Activated naive CD4-positive, alpha-beta T cell treated with Interleukin-2 at 50 U/mL for 16 hours (primary cell): ENCODE data around the gene EPX.

Source experiments
- DNase-seq: peaks from one replicate; pipeline ENCODE4 v3.0.0-alpha.2; 2020

The EPX gene

GRCh38 chr17:58231641-58232040 lies 39.1 kb downstream of the EPX start:
- DNase-seq: no peak

DNA sequence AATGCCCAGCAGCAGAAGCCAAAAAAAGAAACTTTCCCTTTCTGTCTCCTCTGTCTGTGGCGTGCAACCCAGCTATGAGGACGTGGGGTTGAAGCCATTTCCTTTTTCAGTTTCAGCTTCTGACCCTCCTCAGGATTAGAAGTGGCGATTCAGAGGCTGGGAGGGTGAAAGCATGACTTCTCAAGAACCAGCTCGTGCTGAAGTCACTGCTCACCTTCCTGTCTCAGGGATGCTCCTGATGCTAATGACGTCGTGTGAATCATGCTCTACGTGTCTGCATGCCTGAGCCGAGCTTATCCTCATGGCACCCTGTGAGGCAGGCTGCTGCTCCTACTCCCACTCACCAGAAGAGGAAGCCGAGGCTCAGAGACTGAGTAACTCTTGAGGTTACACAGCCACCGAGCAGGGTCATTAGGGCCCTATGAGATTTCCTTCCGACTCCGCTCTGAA lies 40.2 kb downstream of the EPX start:
- DNase-seq: no peak

GRCh38 chr17:58233543-58233942 lies 41.0 kb downstream of the EPX start:
- DNase-seq: no peak

- DNase-seq: no peak
Observed at GRCh38 chr17:58234512-58234911, 42.0 kb downstream of the EPX start.

- DNase-seq: no peak
Observed at GRCh38 chr17:58235821-58236220, 43.3 kb downstream of the EPX start.

- DNase-seq: no peak
Observed at GRCh38 chr17:58236394-58236793, 43.9 kb downstream of the EPX start.

GRCh38 chr17:58238147-58238634 lies 45.7 kb downstream of the EPX start, which contains the start of gene LPO:
Gene LPO, plus strand, starts transcription at chr17:58238584. Its CDS starts 4,396 bp downstream, at chr17:58242980.
- no peak for DNase-seq

- DNase-seq: no peak
Observed at GRCh38 chr17:58239987-58240386, 47.5 kb downstream of the EPX start.

- no peak for DNase-seq
Observed at GRCh38 chr17:58242171-58242784, 49.8 kb downstream of the EPX start.

- no peak for DNase-seq
Observed at GRCh38 chr17:58244963-58245362, 52.4 kb downstream of the EPX start.

DNA sequence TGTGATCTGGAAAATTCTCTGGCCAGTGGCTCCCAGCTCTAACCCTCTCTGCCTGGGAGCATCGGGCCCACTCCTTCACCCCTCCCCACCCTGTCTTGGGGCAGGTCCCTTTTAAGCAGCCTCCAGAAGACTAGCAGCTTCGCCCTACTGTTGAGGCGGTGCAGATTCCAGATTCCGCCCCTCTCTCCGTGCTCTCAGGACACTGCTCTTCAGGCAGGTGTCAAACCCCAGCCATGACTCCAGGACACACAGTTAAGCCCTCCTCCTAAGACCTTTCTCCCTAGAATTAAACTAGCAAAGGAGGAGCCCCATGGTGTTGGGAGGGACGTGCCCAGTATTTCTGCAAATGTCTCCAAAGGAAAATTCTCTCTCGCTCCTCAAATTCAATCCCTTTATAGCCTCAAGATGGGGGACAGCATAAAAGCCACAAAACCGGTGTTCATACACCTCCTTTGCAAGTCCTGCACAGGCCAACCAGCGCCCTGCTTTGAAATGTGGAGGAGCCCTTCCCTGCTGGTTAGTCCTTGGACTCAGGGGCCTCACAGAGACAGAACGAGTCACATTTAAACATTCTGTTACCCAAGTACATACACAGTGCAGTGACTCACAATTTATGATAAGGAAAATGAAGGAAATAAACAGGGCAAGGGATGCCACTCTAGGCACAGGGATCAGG lies 53.0 kb downstream of the EPX start:
- no peak for DNase-seq

GRCh38 chr17:58246104-58246740 lies 53.7 kb downstream of the EPX start:
- DNase-seq: no peak

GRCh38 chr17:58246781-58247180 lies 54.3 kb downstream of the EPX start:
- no peak for DNase-seq

DNA sequence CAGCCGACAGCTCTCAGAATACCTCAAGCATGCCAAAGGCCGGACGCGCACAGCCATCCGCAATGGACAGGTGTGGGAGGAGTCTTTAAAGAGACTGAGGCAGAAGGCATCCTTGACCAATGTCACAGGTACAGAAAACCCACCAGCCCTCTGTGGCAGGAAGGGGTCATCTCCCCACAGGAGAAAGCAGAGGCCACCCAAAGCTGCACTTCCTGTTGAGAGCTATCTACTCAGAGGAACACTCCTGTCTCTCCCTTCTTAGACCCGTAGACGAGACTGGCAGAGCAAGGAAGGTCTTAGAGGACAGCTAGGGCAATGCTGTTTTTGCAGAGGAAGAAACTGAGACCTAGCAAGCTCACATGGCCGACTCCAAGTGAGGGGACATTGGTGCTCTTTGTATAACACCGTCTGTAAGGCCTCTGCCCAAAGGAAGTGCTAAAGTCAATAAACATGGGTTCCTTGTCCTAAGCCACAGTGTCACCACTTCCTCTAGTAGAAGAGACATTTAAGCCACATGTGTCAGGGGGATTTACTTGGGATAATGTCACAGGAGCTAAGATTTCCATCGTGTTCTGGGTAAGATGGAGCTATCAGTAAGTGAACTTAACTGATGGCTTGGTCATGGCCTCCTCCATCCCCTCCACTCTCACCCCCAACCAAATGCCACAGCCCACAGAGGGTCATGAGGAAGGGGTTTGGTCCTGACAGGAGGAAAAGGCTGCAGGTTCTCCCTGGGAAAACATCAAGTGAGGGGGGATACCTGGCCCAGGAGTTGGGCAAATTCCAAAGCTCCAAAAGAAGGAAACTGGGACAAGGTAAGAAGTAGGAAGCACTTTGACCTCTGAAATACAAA lies 55.2 kb downstream of the EPX start:
- no peak for DNase-seq

DNA sequence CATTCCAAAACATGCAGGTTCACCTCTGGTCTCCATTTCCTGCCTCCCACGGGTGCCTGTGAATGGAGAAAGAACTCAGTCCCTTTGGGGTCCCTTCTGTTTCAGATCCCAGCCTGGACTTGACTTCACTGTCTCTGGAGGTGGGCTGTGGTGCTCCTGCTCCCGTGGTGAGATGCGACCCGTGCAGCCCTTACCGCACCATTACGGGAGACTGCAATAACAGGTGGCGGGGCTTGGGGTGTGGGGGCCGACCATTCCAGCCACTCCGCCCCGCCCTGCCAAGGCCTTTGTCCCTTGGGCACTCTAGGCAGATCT lies 56.4 kb downstream of the EPX start:
- no peak for DNase-seq

- DNase-seq: peak; percentile 83
Observed at GRCh38 chr17:58249270-58250133, 57.0 kb downstream of the EPX start.

DNA sequence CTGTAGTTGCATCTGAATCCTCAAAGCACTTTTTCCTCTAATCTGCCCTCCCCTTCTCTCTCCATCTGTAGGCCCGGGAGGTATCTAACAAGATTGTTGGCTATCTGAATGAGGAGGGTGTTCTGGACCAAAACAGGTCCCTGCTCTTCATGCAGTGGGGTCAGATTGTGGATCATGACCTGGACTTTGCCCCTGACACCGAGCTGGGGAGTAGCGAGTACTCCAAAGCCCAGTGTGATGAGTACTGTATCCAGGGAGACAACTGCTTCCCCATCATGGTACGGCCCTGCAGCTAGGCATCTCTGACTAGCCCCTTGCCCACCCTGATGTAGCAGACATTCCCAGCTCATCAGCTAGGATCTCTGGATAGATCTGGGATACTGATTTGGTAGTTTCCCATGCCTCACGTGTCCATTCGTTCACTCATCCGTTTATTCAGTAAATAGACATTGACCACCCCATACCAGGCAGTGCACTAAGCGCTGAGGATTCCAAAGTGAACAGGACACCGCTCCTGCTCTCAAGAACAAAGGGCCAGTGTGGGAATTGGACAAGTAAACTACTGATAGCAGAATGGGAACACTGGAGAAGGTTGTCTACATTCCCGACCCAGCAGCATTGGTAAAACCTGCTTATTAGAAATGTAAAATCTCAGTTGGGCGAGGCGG lies 58.0 kb downstream of the EPX start:
- DNase-seq: no peak

GRCh38 chr17:58252141-58252540 lies 59.6 kb downstream of the EPX start:
- DNase-seq: no peak

- no peak for DNase-seq
Observed at GRCh38 chr17:58253082-58253481, 60.6 kb downstream of the EPX start.
